GM21447 (cell line): ENCODE measurements around the gene GALNT18.

Source experiments
- ATAC-seq: cut with Tn5 transposase; IDR thresholded peaks from one replicate; pipeline ENCODE4 v1.9.1; 2021; ENCODE audit not compliant: unreplicated experiment

Gene GALNT18

DNA sequence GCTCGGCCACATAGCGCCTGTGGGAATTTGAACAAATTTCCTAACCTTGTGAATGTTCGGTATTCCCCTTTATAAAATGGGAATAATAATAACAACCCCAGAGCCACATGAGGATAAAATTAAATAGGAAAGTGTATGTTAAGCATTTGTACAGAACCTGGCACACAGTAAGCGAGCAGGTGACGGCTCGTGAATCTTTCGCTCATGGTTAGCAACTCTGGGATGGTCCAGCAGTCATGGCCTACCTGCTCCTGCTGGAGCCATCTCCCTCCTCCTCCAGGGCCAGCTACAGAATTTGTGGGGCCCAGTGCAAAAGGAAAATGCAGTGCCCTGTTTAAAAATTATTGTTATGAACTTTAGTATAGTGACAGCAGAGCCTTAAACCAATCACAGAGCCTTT, 180.3 kb downstream of the GALNT18 start:
- ATAC-seq, result no peak

DNA sequence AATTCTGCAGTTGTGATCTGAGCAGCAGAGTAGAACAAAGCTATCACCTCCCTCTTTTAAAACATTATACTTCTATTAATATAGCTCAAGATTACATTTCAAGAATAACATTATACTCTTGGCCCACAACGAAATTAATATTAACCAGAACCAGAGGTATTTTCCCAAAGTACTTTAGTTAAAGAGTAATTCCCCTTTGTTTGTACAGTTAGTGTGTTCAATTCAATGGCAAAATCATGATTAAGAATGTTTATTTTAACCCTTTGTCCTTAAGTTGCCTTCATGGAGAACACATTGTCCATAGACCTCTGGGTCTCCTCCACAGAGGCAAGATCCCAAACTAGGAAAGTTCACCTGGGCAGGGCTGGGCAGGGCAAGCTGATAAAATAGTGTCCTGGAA, 180.7 kb downstream of the GALNT18 start:
- no peak for ATAC-seq

DNA sequence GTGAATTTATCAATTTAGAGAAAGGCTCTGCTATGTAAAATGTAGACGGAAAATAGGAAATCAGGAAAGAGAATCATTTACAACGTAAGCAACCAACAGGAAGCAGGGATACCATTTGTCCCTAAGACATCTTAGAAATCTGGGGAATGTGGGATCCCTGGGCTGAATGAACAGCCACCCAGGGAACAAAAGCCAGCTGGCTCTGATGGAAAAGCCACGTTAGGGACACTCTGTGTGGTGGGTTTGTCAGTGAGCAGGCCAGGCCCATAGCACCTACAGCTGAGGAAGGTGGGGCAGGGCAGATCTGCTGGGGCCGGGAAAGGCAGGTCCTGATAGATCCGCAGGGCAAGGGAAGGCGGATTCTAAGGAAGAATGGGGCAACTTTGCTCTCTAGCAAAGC, 181.7 kb downstream of the GALNT18 start:
- ATAC-seq, result no peak

DNA sequence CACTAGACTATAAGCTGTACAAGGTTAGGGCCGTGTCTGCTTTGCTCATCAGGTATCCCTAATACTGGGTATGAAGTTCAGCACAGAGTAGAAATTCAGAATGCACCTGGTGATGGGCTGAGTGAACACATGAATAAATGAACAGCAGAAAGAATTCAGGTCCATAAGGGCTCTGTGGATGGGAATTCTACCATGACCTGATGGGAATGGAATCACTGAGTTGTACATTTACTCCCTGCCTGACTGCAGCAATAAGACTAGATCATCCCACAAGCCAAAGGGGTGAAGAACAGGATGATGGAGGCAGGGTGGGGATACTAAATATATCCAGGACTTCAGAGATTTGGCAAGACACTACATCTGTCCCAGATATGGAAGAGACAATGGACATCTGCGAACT, 182.2 kb downstream of the GALNT18 start:
- no peak for ATAC-seq

DNA sequence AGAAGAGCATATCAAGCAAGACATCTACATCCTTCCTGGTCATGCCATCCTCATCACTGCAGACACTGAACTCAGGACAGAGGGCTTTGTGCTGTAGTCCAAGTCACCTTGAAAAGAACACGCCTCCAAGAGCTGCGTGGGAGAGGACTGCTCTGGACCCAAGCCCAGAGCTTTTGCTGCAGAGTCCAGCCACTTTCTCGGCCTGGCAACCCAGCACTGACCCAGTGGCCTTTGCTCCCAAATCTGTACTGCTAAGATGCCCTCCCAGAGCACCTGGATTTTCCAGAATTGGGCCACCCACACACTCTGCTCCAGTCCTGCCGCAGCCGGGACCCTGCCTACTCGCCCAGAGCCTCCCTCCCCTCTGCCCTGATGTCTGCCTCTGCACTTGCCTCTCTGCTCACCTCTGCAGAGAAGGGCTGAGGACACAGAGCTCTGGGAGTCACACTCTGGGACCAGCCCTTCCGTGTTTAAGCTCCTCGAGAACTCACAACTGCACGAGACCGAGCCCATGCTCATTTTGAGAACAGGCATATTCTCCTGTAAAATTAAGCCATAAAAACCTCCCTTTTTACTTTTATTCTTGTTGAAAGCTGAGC, 185.0 kb downstream of the GALNT18 start:
- no peak for ATAC-seq

DNA sequence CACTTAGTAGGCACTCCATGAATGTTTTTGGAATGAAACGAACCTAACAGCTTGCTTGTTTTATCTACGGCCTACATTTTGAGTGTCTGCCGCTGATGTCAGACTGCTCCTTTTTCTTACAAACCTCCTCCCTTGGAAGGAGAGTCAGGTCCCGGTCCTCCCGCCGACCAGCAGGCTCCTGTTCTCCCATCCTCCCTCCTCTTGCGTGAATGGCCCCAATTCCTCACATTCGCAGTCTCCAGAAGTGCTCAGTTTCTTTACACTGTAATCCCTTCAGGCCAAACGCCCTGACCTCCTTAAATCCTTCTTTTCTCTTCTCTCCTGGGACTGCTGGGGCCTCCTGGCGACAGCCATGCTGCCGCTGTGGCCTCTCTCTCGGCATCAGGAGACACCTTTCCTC, 186.2 kb downstream of the GALNT18 start:
- ATAC-seq, result no peak

DNA sequence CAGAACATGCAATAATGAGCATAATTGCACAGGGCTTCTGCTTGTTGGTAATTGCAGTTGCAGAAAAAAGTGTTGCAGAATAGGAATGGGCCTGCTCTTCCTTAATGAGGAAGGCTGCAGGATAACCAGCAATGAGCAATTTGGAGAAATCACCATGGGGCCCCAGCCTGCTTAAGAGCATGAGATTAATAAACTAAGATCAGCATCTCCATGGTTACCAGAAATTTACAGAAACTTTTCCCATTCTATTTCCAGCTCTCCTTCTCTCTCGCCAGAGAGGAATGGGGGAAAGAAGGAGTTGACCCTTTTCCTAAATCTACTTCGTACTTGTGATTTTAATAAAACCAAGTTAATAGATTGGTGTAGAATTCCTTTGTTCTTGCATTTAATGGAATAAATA, 187.8 kb downstream of the GALNT18 start:
- no peak for ATAC-seq

DNA sequence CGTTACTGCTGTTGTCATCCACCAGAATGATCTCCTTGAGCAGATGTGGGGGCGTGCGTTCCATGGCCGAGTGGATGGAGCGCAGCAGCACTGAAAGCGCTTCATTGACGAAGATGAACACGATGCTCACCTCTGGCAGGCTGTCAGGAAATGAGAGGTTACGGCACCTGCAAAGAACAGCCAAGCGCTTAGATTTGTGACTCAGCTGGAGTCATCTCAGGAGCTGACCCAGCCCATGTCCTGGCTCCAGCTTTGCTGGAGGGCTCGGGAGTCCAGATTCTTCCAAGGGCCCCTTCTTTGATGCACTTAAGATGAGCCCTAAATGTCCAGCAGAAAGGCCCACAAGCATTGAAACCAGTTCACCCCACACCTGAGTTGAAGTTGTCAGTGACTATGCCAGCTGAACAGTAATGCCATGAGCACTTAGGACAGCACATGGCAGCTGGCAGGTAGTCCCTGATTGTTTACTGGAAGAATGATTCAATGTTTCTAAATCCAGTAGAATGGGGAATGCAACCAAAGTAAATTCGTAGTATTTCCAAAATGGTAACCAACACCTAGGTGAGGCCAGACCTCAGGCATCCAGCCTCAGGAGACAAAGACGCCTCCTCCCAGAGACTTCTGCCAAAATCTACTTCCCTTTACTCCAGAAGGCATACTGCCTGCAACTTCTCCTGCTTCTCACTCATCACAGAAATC, 189.0 kb downstream of the GALNT18 start:
- ATAC-seq, result no peak

DNA sequence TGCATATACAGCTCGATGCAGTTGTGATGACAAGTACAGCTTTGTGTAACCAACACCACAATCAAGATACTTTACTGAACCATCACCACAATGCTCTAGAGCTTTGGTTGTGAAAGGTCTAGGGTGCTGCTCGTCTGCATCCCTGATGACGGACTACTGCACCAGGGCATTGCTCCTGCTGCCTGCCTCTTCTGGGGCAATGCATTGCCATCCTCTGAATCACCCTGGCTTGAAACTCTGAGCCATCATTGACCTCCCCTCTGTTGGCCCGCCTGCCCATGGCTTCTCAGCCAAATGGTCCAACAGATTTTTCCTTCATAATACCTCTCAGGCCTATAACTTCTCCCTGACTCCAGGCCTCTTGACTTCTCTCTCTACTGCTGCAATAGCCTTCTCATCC, 191.4 kb downstream of the GALNT18 start:
- no peak for ATAC-seq

DNA sequence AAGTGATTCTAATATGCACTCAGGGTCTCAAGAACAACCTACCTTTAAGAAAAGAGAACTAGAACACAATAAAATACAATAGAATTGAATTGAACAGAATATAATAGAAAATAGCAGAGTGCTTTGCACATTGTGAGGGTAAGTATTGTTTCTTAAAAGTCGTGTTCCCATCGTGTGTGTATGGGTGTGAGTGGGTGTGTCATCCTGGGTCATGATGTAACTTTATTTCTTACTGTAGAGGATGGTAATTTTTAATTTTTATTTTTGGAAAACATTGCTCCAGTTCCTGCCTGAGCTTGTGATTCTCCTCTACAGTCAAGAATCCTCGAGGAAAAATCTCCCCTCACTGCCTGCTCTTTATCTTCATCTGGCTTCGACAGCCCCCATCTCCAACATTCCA, 193.1 kb downstream of the GALNT18 start:
- no peak for ATAC-seq

DNA sequence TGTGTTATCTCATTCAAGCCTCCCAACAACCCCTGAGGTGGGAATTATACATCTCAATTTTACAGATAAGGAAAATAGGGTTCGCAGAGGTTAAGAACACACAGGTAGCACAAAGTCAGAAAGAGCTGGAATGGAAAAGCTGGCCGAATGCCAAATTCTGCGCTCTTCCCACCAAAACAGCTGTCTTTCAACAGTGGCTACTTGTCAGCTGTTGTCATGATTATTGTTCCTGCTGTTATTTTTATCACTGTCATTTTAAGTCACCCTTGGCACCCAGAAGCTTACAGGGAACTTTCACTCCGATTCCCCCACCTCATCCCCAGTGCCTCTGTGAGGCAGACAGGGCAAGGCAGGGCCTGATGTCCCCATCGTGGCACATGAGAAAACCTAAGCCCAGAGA, 194.3 kb downstream of the GALNT18 start:
- ATAC-seq, result no peak

DNA sequence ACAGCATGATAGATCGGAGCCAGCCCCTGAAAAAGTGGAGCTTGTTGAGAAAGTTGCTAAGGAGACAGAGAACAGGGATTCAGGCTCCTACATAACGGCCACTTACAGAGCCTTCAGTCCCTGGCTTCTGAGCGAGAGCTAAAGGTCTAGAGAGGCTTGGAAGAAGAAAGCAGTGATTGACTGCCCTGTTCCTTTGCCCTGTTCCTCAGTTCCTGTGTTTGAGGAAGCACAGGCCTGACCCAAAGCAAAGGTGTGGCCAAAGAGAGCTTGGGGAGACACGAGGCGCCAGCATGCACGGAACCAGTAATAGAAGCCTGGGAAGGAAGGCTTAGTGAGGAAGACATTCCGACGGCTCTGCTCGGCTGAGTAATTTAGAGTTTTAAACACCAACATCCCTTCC, 194.7 kb downstream of the GALNT18 start:
- ATAC-seq, result no peak

DNA sequence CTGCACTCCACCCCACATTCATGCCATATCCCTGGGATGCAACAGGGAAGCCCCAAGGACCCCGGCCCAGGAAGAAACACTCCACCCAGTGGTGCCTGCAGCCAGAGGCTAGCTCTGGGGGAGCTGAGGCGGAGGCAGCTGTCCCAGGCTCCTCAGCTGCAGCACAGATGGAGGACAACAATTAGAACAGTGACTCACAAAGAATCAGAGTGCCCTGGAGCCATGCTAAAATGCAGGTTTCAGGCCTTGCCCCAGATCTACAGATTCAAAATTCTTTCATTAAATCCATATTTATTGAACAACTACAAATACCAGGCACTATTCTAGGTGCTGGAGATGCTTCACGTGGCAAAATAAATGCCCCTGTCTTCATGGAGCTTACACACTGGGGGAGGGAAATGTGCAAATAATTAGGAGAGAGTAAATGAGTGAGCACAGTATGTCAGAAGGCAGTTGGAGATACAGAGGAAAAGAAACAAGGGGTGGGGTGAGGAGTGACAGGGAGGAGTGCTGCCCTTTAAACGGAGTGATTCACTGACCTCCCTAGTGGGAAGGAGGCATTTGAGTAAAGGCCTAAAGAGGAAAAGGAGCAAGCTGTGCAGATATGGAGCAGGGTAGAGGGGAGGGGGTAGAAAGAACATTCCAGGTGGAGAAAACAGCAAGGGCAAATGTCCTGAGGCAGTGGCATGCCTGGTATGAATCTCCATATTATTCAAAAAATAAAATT, 195.4 kb downstream of the GALNT18 start:
- no peak for ATAC-seq

DNA sequence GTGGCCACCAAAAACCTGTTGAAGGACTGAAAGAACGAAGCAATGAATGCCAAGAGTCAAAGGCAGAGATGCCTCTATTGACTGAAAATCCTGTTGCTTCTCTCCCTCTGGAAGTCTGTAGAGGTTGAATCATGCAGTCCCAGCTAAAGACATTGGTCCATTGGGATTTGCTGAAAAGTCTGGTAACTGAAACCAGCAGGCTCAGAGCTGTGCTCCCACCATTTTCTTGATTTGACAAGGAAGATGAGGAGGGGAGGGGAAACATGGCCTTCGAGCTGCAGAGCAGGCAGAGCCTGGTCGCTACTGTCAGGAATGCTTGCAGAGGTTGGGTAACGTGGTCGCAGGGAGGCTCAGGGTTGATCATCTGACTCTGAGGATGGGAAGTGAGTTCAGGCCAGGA, 196.0 kb downstream of the GALNT18 start:
- no peak for ATAC-seq

DNA sequence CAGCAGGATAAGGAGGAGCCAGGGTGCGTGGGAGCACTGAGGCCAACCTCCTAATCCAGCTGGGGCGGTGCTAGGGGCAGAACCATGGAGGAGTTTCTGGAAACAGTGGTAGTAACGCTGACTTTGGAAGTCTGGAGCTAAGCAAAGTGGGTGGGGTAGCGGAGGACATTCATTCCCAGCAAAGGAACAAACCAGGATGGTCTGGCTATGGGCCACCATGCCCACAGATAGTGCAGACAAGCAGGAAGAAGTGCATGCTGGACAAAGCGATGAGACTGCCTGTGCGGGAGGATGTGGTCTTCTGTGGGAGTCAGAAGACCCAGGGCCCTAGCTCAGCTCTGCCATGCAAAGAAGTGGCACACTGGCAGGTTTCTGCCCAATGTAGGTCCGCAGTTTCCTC, 197.1 kb downstream of the GALNT18 start:
- no peak for ATAC-seq

DNA sequence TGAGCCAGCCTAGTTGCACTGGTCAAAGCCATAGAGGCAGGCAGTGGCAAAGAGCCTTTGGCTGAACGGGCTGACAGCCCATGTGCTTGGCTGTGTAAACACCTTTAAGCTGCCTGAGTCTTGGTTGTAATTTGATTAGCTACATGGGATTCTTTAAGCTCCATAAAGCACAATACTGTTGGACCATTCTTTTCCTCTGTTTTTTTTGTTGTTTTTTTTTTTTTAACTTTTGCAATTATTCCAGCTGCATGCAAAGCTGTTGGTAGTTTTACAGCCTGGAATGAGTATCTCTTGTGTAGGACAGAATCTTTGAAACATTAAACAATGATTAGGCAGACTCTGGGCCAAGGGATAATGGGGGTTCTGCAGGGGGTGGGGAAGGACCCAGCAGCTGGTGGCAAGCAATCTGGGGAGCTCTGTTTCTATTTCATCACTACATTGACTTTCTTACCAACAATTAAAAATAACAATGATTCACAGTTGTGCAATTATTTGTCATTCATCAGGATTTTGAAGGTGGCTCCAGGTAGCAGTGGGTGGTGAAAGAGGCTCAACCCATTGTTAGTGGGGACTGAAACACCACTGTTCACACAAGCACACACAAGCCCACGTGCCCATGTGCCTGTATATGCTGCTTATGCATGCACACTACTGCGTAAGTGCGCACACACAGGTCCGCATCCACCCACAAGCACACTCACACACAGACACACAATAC, 199.2 kb downstream of the GALNT18 start:
- no peak for ATAC-seq

DNA sequence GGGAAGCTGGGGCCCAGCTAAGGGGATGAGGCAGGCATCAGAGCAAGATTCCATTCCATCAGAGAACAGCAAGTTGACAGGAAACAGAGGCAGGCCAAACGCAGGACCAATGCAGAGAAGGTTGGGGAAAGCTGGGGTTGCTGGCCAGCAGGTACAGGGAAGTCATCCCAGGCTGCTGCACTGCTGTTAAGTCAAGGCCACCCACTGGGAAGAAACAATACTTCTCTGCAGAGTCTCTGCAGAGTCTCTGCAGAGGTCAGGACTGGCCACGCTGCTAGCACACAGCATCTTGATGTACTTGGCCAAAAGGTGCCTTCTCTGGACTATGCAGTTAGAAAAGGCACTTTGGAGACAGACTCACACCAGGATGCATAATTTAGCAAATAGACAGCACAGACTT, 200.3 kb downstream of the GALNT18 start:
- no peak for ATAC-seq

DNA sequence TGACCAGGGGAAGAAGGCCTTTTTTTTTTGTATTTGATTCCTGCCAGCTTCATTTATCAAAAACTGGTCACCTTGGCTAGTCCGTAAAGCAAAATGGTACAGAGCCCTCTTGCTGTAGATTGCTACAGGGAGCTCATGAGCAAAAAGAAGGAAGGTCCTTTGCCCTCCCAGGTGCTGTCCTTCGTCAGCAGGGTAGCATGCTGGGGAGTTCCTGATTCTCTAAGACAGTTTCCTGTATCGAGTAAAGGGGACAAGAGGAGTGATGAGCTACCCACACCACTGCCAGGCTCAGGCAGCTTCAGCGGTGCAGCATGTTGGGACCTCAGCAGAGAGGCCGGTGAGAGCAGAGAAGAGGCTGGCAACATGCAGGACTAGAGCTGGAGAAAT, 200.9 kb downstream of the GALNT18 start:
- no peak for ATAC-seq

DNA sequence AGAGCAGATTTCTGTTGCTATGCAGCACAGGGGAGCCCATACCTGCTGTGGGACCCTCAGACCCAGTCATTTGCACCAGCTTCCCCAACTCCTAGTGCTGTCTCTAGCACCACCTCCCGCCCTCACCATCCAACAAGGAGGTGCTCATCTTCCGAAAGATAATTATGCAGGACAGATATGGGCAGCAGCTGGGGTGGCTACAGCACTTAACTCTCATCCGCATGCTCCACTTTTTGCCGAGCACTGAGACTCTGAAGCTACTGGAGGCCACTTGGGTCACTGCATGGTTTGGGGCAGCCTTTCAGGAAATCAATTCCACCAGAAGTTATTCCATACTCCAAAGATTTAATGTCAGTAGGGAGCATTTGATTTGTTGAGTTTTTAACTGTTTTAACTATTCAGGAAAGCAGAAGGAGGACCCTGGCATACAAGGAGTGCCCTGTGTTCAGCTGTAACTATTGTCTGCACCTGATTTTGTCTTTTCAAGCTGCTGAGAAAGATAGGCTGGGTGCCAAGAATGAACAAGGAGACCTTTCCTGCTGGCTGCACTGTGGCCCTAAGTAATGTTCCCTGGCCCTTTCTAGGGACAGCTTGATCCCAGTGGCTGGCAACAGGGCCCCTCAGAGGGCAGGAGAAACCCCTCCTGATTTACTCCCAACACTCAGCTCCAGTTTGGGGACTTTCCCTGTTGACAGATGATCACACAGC, 201.5 kb downstream of the GALNT18 start:
- ATAC-seq, result no peak

DNA sequence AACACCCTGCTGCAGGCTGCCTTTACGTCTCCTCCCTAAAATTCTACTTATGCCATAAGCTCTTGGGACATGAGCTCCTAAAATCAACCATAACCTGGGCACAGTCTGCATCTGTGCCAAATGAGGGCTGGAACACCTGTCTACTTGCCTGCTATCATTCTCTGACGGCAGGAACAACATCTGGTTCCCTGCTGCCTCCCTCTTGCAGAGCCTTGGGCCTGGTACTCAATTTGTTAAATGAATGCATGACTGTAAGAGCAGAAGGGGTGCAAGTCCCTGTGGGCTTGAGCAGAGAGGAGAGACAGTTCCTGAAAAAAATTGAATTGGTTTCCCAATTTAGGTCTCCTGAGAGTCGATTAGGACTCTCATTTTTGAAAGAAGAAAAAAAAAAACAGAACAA, 202.1 kb downstream of the GALNT18 start:
- ATAC-seq, result no peak

DNA sequence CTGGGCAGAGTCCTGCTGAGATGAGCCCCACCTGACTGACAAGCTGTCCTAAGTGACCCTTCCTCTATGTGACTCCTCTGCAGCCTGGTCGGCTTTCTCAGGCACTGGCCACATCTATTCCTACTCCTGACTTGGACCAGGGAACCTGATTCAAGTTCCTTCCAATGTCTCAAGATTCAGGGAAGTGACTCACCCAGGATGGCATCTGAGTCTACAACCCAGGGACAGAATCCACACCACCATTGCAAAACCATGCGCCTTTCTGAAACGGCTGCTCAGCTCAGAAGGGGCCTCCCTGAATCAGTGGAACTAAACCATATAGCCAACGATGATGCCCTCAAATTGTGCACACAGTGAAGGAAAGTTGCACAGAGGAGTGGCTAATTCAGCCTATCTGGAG, 204.9 kb downstream of the GALNT18 start:
- no peak for ATAC-seq
